B cell (primary cell): ENCODE results near the gene RIMBP2. TPM values are rescaled to one million over a fixed set of nuclear protein-coding genes. Genes with fewer than 3 reads are reported as not detected.

Experiments used
- ATAC-seq: fragments of 200-7000 bp; cut with Tn5 transposase; one replicate; pipeline ENCODE4 v1.10.0; 2021; ENCODE audit warnings: low read depth, mild to moderate bottlenecking, moderate number of reproducible peaks, moderate library complexity
- CTCF ChIA-PET: fragments of 350-600 bp; sonication (Branson Sonifier 250); formaldehyde crosslinking; loops from one replicate; lab custom pipeline; 2021; ENCODE audit warnings: antibody characterized with exemption, inconsistent platforms; lab: Charles Lee
- POLR2A ChIA-PET: fragments of 350-600 bp; sonication (Branson Sonifier 250); formaldehyde crosslinking; loops from one replicate; lab custom pipeline; 2021; ENCODE audit warnings: antibody characterized with exemption; lab: Charles Lee
- DNase-seq: peaks from one replicate; pipeline ENCODE4 v3.0.0; 2013
- H2AFZ ChIP-seq: 2 replicates; pipeline ENCODE4 v1.6.1; 2012; ENCODE audit warnings: mild to moderate bottlenecking, low read depth, low read length; ENCODE audit not compliant: insufficient read depth, poor library complexity, severe bottlenecking
- H3K27ac ChIP-seq, 2 donors: 1 replicate in 1 of 2; 2 replicates in 1 of 2; pipeline ENCODE4 v1.5.1; 2012 to 2013; ENCODE audit warnings: low read length in 2 of 2, mild to moderate bottlenecking in 2 of 2, moderate library complexity in 1 of 2
- H3K27me3 ChIP-seq, 4 experiments: fragments of 200-600 bp in 1 of 4; sonication (generic) in 1 of 4; replicated peaks in 1 of 4; 1 replicate in 2 of 4; 2 replicates in 2 of 4; pipeline versions ENCODE4 v1.6.1 to v1.7.0; 2013 to 2016; ENCODE audit warnings: low read length in 3 of 4, mild to moderate bottlenecking in 2 of 4, mixed read lengths in 1 of 4, moderate library complexity in 1 of 4; ENCODE audit not compliant: insufficient read depth in 4 of 4, control insufficient read depth in 3 of 4; ENCODE audit errors: control extremely low read depth in 1 of 4
- H3K36me3 ChIP-seq, 2 experiments: replicated peaks in 1 of 2; 1 replicate in 1 of 2; 2 replicates in 1 of 2; pipeline versions ENCODE4 v1.6.1 to v1.7.1; 2013; ENCODE audit warnings: low read length in 1 of 2; ENCODE audit not compliant: insufficient read depth in 2 of 2, control insufficient read depth in 1 of 2; ENCODE audit errors: control extremely low read depth in 1 of 2, extremely low read depth in 1 of 2
- H3K4me1 ChIP-seq, 2 donors: fragments of 200-600 bp in 1 of 2; sonication (generic) in 1 of 2; 1 replicate in 1 of 2; 2 replicates in 1 of 2; pipeline versions ENCODE4 v1.5.1 to v1.6.1; 2013 to 2017; ENCODE audit warnings: low read length in 2 of 2; ENCODE audit not compliant: control insufficient read depth in 2 of 2, insufficient read depth in 2 of 2
- H3K4me2 ChIP-seq: replicated peaks from 2 replicates; pipeline ENCODE3; 2012; ENCODE audit warnings: mild to moderate bottlenecking, low read depth, low read length; ENCODE audit not compliant: poor library complexity, severe bottlenecking
- H3K4me3 ChIP-seq, 5 experiments: fragments of 200-600 bp in 1 of 5; sonication (generic) in 1 of 5; 1 replicate in 3 of 5; 2 replicates in 2 of 5; pipeline versions ENCODE4 v1.5.1 to v1.7.0; 2011 to 2016; ENCODE audit warnings: low read length in 4 of 5, mild to moderate bottlenecking in 4 of 5, low read depth in 2 of 5, control low read depth in 1 of 5, moderate library complexity in 1 of 5; ENCODE audit not compliant: insufficient read depth in 1 of 5; ENCODE audit errors: control extremely low read depth in 1 of 5, extremely low read depth in 1 of 5
- H3K79me2 ChIP-seq: fragments of 200-600 bp; sonication (generic); one replicate; pipeline ENCODE4 v1.6.0; 2016; ENCODE audit warnings: low read length; ENCODE audit not compliant: control insufficient read depth, insufficient read depth
- H3K9ac ChIP-seq: fragments of 200-600 bp; sonication (generic); 2 replicates; pipeline ENCODE4 v1.6.1; 2017; ENCODE audit warnings: mild to moderate bottlenecking, low read length, moderate library complexity
- H3K9me3 ChIP-seq, 3 donors: one replicate each; pipeline versions ENCODE4 v1.6.1 to v1.7.1; 2013; ENCODE audit warnings: low read length in 2 of 3; ENCODE audit not compliant: control insufficient read depth in 2 of 3, insufficient read depth in 1 of 3; ENCODE audit errors: control extremely low read depth in 1 of 3
- H4K20me1 ChIP-seq: 2 replicates; pipeline ENCODE4 v1.6.0; 2012; ENCODE audit warnings: mild to moderate bottlenecking, low read length; ENCODE audit not compliant: insufficient read depth, control insufficient read depth, poor library complexity, severe bottlenecking
- H3K27ac Mint-ChIP-seq: one replicate; pipeline ENCODE4 v1.8.0; 2021; ENCODE audit warnings: mixed read lengths
- H3K27me3 Mint-ChIP-seq: one replicate; pipeline ENCODE4 v1.8.0; 2021; ENCODE audit warnings: mixed read lengths
- H3K4me1 Mint-ChIP-seq: one replicate; pipeline ENCODE4 v1.8.0; 2021; ENCODE audit warnings: mixed read lengths
- H3K4me3 Mint-ChIP-seq: one replicate; pipeline ENCODE4 v1.8.0; 2021; ENCODE audit warnings: mixed read lengths
- H3K9me3 Mint-ChIP-seq: one replicate; pipeline ENCODE4 v1.8.0; 2022; ENCODE audit warnings: mixed read lengths; ENCODE audit not compliant: insufficient read depth
- EZH2 ChIP-seq: IDR thresholded peaks from 2 replicates; pipeline ENCODE4 v1.6.1; 2012; ENCODE audit warnings: borderline replicate concordance, low read depth, mild to moderate bottlenecking, moderate library complexity, low read length; ENCODE audit not compliant: insufficient read depth, poor library complexity, severe bottlenecking
- WGBS: methylation state at CpG from one replicate; pipeline ENCODE4 v1.1.5; 2013; ENCODE audit warnings: missing lambda C conversion rate; ENCODE audit not compliant: insufficient coverage; 5-methylcytosine and 5-hydroxymethylcytosine counted together
- intact Hi-C: fragments of 100-400 bp; cut with micrococcal nuclease; formaldehyde crosslinking; loops from one replicate; pipeline ENCODE4 v1.10.0; 2022
- polyA plus RNA-seq: library from polyadenylated mRNA; depleted of rRNA; stranded (reverse); fragments of >200 nt; gene quantifications from 2 replicates; pipeline ENCODE4 v1.2.3, GENCODE V29; 2012
- total RNA-seq, 2 donors: library from RNA; stranded (reverse); fragments of 120-200 nt in 1 of 2; gene quantifications; 1 replicate in 1 of 2; 2 replicates in 1 of 2; pipeline versions ENCODE4 v1.2.3 to v1.2.4, GENCODE V29; 2013 to 2022
- TF ChIP-seq, protein P1 (sequence below): fragments of 200-600 bp; IDR thresholded peaks from one replicate; pipeline ENCODE4 v1.8.0; 2022; ENCODE audit warnings: antibody characterized with exemption, mild to moderate bottlenecking

The RIMBP2 gene
- total and polyA plus RNA-seq, 2 donors (not counting 1 experiment from before 2014, with no cell fraction given), result not detected

DNA sequence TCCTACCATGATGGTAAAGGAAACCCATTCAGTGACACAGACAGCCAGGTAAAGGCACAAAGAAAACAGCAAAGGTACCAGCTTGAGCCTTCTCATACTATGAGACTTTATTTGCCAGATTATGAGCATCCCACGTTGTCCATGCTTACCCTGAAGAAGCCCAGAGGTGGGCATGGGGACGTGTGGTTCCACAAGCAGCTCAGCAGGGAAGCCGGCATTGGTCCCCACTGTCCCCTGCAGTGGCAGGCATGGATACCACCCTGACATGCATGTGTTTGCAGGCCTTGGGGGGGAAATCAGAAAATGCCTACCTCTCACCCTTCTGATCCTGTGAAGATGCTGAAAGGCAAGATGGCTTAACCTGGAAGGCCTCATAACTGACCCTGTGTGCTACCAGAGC is 195.3 kb downstream of the RIMBP2 start:
- Histone ChIP-seq H4K20me1 (no peaks in the 10 kb centered on the region), H3K9ac (no peak overlapping the region), H3K4me3 (no peak overlapping the region), H3K4me2 (no peak overlapping the region), H3K79me2 (no peaks in the 10 kb centered on the region), H3K4me1 (no peaks in the 10 kb centered on the region), H3K36me3 (no peaks in the 10 kb centered on the region), H2AFZ (no peak overlapping the region), H3K27me3 (no peaks in the 10 kb centered on the region), H3K9me3 (peaks cover 0 to 17% (median 0%) of the 10 kb centered on the region in 3 donors), H3K27ac (no peak overlapping the region)
- no peaks in the 10 kb centered on the region for H3K4me1 Mint-ChIP-seq
- no peak for DNase-seq
- ATAC-seq, result no peak
- no peak overlapping the region for H3K4me3 Mint-ChIP-seq
- CTCF ChIA-PET, result no interaction called here
- no peak overlapping the region for H3K27ac Mint-ChIP-seq
- intact Hi-C loops, result no loop called here
- no peak for TF ChIP-seq EZH2
- TF ChIP-seq, protein P1, sequence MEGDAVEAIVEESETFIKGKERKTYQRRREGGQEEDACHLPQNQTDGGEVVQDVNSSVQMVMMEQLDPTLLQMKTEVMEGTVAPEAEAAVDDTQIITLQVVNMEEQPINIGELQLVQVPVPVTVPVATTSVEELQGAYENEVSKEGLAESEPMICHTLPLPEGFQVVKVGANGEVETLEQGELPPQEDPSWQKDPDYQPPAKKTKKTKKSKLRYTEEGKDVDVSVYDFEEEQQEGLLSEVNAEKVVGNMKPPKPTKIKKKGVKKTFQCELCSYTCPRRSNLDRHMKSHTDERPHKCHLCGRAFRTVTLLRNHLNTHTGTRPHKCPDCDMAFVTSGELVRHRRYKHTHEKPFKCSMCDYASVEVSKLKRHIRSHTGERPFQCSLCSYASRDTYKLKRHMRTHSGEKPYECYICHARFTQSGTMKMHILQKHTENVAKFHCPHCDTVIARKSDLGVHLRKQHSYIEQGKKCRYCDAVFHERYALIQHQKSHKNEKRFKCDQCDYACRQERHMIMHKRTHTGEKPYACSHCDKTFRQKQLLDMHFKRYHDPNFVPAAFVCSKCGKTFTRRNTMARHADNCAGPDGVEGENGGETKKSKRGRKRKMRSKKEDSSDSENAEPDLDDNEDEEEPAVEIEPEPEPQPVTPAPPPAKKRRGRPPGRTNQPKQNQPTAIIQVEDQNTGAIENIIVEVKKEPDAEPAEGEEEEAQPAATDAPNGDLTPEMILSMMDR, result no peak
- POLR2A ChIA-PET, result no interaction called here
- peaks cover 4% of the 10 kb centered on the region for H3K27me3 Mint-ChIP-seq
- H3K9me3 Mint-ChIP-seq, result peaks cover 2% of the 10 kb centered on the region
- WGBS, result 52% methylated on average over 3 of the region's 3 CpGs

DNA sequence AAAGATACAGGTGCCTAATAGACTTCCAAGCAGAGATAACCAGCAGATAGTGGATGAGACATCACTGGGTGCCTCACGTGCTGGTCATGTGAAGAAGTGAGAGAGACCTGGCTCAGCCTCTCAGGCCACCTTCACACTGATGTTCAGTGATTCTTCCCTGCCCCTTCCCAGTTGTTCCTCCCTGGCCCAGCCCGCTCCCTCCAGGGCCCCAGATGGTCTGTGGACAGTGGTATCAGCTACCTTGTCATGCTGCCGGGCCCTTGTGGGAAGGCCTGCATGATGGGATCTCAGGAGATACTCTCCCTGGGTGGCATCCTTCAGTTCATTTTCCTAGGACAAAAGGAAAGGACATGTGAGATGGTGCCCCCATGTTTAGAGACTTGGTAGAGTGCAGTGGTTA is 198.5 kb downstream of the RIMBP2 start:
- Mint-ChIP-seq H3K9me3 (peaks cover 2% of the 10 kb centered on the region), H3K27ac (no peak overlapping the region), H3K4me1 (no peaks in the 10 kb centered on the region), H3K27me3 (no peaks in the 10 kb centered on the region), H3K4me3 (no peak overlapping the region)
- intact Hi-C loops, result no loop called here
- Histone ChIP-seq H3K4me1 (no peaks in the 10 kb centered on the region), H3K79me2 (no peaks in the 10 kb centered on the region), H3K9me3 (peaks cover 0 to 11% (median 0%) of the 10 kb centered on the region in 3 donors), H2AFZ (no peak overlapping the region), H3K27me3 (no peaks in the 10 kb centered on the region), H3K4me3 (no peak overlapping the region), H3K9ac (no peak overlapping the region), H3K4me2 (no peak overlapping the region), H3K27ac (no peak overlapping the region), H4K20me1 (no peaks in the 10 kb centered on the region), H3K36me3 (no peaks in the 10 kb centered on the region)
- ATAC-seq, result no peak
- no peak for DNase-seq
- ChIA-PET CTCF (interaction anchor here (0.5 kb wide), 1 partner anchor 10 kb away, joined by 4 read pairs; no protein-coding TSS in a partner anchor), POLR2A (no interaction called here)
- TF ChIP-seq, protein P1, result no peak
- WGBS, result 91% methylated on average over 3 of the region's 3 CpGs
